HCT116 (cell line): ENCODE measurements around the gene PRM3. TPM values are rescaled to one million over a fixed set of nuclear protein-coding genes. Genes with fewer than 3 reads are reported as not detected.

Source experiments
- ATAC-seq: fragments of 200-7000 bp; cut with Tn5 transposase; 2 replicates; pipeline ENCODE4 v1.9.1; 2020; ENCODE audit warnings: mild to moderate bottlenecking, moderate library complexity
- BruUV-seq: library from RNA; stranded (reverse); fragments of 400-500 nt; replicated peaks from 2 replicates; lab custom pipeline; 2021; lab: Mats Ljungman, UMichigan
- CTCF ChIA-PET: fragments of 300-600 bp; sonication (Branson Sonifier 250); formaldehyde crosslinking; loops from one replicate; lab custom pipeline; 2021; ENCODE audit warnings: antibody characterized with exemption; lab: Charles Lee
- POLR2A ChIA-PET: fragments of 300-600, 350-600 bp; sonication (Branson Sonifier 250); formaldehyde crosslinking; loops from one replicate; lab custom pipeline; 2021; ENCODE audit warnings: antibody characterized with exemption; lab: Charles Lee
- RAD21 ChIA-PET, 2 experiments: fragments of 300-600 bp; sonication (Branson Sonifier 250); formaldehyde crosslinking; loops; one replicate each; lab custom pipeline; 2023; ENCODE audit warnings: low total read pairs in 2 of 2; ENCODE audit not compliant: uncharacterized antibody in 2 of 2, unreplicated experiment in 2 of 2, low non-redundant PET in 1 of 2; lab: Charles Lee
- DNase-seq: peaks from one replicate; pipeline ENCODE4 v3.0.0-alpha.2; 2010; ENCODE audit warnings: low read depth, low spot score
- H2AFZ ChIP-seq: fragments of 200-600 bp; shearing (Covaris generic), sonication (generic); 2 replicates; pipeline ENCODE4 v1.6.1; 2017; ENCODE audit warnings: low read depth, mixed run types, mixed read lengths, antibody characterized with exemption, low read length; ENCODE audit not compliant: poor library complexity, severe bottlenecking
- H3K27ac ChIP-seq: 2 replicates; pipeline ENCODE4 v1.5.1; 2012; ENCODE audit warnings: low read depth, low read length
- H3K27me3 ChIP-seq: fragments of 200-600 bp; sonication (generic); 2 replicates; pipeline ENCODE4 v1.6.1; 2016; ENCODE audit warnings: mixed run types, low read length, mixed read lengths; ENCODE audit not compliant: insufficient read depth
- H3K36me3 ChIP-seq, 2 experiments: fragments of 200-500 bp in 1 of 2; fragments of 200-600 bp in 1 of 2; sonication (Bioruptor generic) in 1 of 2; sonication (generic) in 1 of 2; 2 replicates each; pipeline versions ENCODE4 v1.5.1 to v1.6.1; 2014 to 2016; ENCODE audit warnings: low read length in 2 of 2, inconsistent platforms in 1 of 2, mixed read lengths in 1 of 2, mixed run types in 1 of 2; ENCODE audit not compliant: insufficient read depth in 2 of 2, control insufficient read depth in 1 of 2
- H3K4me1 ChIP-seq, 2 experiments: fragments of 200-600 bp in 1 of 2; sonication (generic) in 1 of 2; 2 replicates each; pipeline versions ENCODE4 v1.5.1 to v1.6.1; 2012 to 2017; ENCODE audit warnings: low read length in 2 of 2, inconsistent platforms in 1 of 2, mild to moderate bottlenecking in 1 of 2, mixed read lengths in 1 of 2, mixed run types in 1 of 2, moderate library complexity in 1 of 2; ENCODE audit not compliant: insufficient read depth in 2 of 2, control insufficient read depth in 1 of 2
- H3K4me2 ChIP-seq: fragments of 200-600 bp; sonication (generic); 2 replicates; pipeline ENCODE4 v1.6.1; 2017; ENCODE audit warnings: mixed run types, low read length, mixed read lengths
- H3K4me3 ChIP-seq, 2 experiments: fragments of 200-600 bp in 1 of 2; sonication (generic) in 1 of 2; replicated peaks in 1 of 2; 2 replicates each; pipeline ENCODE4 v1.5.1; 2011 to 2016; ENCODE audit warnings: low read length in 2 of 2, control low read depth in 1 of 2, low read depth in 1 of 2, mild to moderate bottlenecking in 1 of 2, mixed read lengths in 1 of 2, mixed run types in 1 of 2
- H3K79me2 ChIP-seq: fragments of 200-600 bp; sonication (generic); 2 replicates; pipeline ENCODE4 v1.6.1; 2017; ENCODE audit warnings: mild to moderate bottlenecking, mixed run types, low read length, moderate library complexity, mixed read lengths; ENCODE audit not compliant: insufficient read depth
- H3K9ac ChIP-seq: fragments of 200-600 bp; sonication (generic); 2 replicates; pipeline ENCODE4 v1.6.1; 2016; ENCODE audit warnings: low read length, mixed read lengths
- H3K9me2 ChIP-seq: fragments of 200-600 bp; sonication (generic), shearing (Covaris generic); 2 replicates; pipeline ENCODE4 v1.6.1; 2017; ENCODE audit warnings: mixed run types, mild to moderate bottlenecking, moderate library complexity; ENCODE audit not compliant: insufficient read depth
- H3K9me3 ChIP-seq, 2 experiments: fragments of 200-500 bp in 1 of 2; fragments of 200-600 bp in 1 of 2; sonication (Bioruptor generic) in 1 of 2; sonication (generic) in 1 of 2; 2 replicates each; pipeline ENCODE4 v1.6.1; 2014 to 2017; ENCODE audit warnings: low read length in 2 of 2, mixed read lengths in 2 of 2, inconsistent platforms in 1 of 2, low read depth in 1 of 2, mild to moderate bottlenecking in 1 of 2, mixed run types in 1 of 2, moderate library complexity in 1 of 2; ENCODE audit not compliant: control insufficient read depth in 1 of 2, insufficient read depth in 1 of 2
- H4K20me1 ChIP-seq: fragments of 200-600 bp; sonication (generic), shearing (Covaris generic); 2 replicates; pipeline ENCODE4 v1.6.1; 2017; ENCODE audit warnings: mixed run types, mild to moderate bottlenecking, moderate library complexity; ENCODE audit not compliant: insufficient read depth
- EZH2 ChIP-seq: fragments of 200-600 bp; sonication (generic); IDR thresholded peaks from 2 replicates; pipeline ENCODE4 v1.6.1; 2017; ENCODE audit warnings: antibody characterized with exemption, mixed run types
- EZH2phosphoT487 ChIP-seq: fragments of 200-600 bp; IDR thresholded peaks from 2 replicates; pipeline ENCODE4 v1.6.1; 2018; ENCODE audit warnings: antibody characterized with exemption, borderline replicate concordance
- FOSL1 ChIP-seq: IDR thresholded peaks from 2 replicates; pipeline ENCODE4 v1.6.1; 2012; ENCODE audit warnings: low read depth
- POLR2A ChIP-seq: IDR thresholded peaks from 2 replicates; pipeline ENCODE4 v1.7.0; 2011; ENCODE audit warnings: borderline replicate concordance; ENCODE audit not compliant: insufficient read depth, insufficient read length; ENCODE audit errors: extremely low read depth
- SRF ChIP-seq: IDR thresholded peaks from 2 replicates; pipeline ENCODE4 v1.6.1; 2012; ENCODE audit warnings: low read depth
- YY1 ChIP-seq: IDR thresholded peaks from 2 replicates; pipeline ENCODE4 v1.6.1; 2011; ENCODE audit warnings: low read length, low read depth, moderate library complexity, mild to moderate bottlenecking; ENCODE audit not compliant: insufficient replicate concordance; ENCODE audit errors: extremely low read depth
- ZBTB33 ChIP-seq: IDR thresholded peaks from 2 replicates; pipeline ENCODE4 v1.6.1; 2011; ENCODE audit warnings: mild to moderate bottlenecking, low read length, moderate library complexity; ENCODE audit not compliant: insufficient replicate concordance; ENCODE audit errors: extremely low read depth
- ZFX ChIP-seq: fragments of 450-650 bp; IDR thresholded peaks from 2 replicates; pipeline ENCODE4 v1.6.1; 2017
- intact Hi-C: fragments of 100-400 bp; cut with micrococcal nuclease; formaldehyde crosslinking; loops from 2 replicates; pipeline ENCODE4 v1.10.0; 2022
- total RNA-seq: library from RNA; stranded (reverse); gene quantifications from one replicate; pipeline ENCODE4 v1.2.1, GENCODE V29; 2021; ENCODE audit not compliant: unreplicated experiment

PRM3 gene
- total RNA-seq, 1 experiment from 2014 or later: not detected

GRCh38 chr16:11256661-11257130 lies 16.7 kb downstream of the PRM3 start:
- no peaks in the 10 kb centered on the region for H3K36me3 ChIP-seq
- no peaks in the 10 kb centered on the region for H3K9me3 ChIP-seq
- no peaks in the 10 kb centered on the region for H3K27me3 ChIP-seq
- ChIA-PET CTCF (interaction anchor here (0.5 to 3.0 kb wide), 20 partner anchors 10 to 339 kb away, joined by 3 to 55 read pairs (median 4); partner anchors contain the start of gene DEXI), POLR2A (interaction anchor here (0.6 to 4.0 kb wide), 38 partner anchors 9 to 383 kb away, joined by 3 to 30 read pairs (median 5); partner anchors contain the start of genes PRM3 and TNP2), RAD21 (interaction anchor here (1.0 to 2.4 kb wide), 8 partner anchors 101 to 293 kb away, joined by 3 to 19 read pairs (median 4); no protein-coding TSS in a partner anchor)
- TSS peak; percentile 46 for BruUV-seq
- H4K20me1 ChIP-seq: no peaks in the 10 kb centered on the region
- no peaks in the 10 kb centered on the region for H3K9me2 ChIP-seq
- no peak for DNase-seq
- H3K4me3 ChIP-seq: peak overlapping the region; percentile 70 to 79
- H2AFZ ChIP-seq: no peak overlapping the region
- peak overlapping the region; percentile 85 for H3K27ac ChIP-seq
- no peaks in the 10 kb centered on the region for H3K79me2 ChIP-seq
- ATAC-seq: peak; percentile 12
- peak overlapping the region; percentile 72 for H3K9ac ChIP-seq
- intact Hi-C loops: loop anchor here (1.0 to 5.0 kb wide), 5 partner anchors 100 to 556 kb away; no protein-coding TSS in a partner anchor
- peak; percentile 3; the same call in 1 of the 2 replicates for TF ChIP-seq ZFX
- TF ChIP-seq EZH2phosphoT487: no peak
- TF ChIP-seq ZBTB33: no peak
- no peak for TF ChIP-seq POLR2A
- no peak for TF ChIP-seq FOSL1
- no peak for TF ChIP-seq EZH2
- TF ChIP-seq SRF: no peak
- no peak for TF ChIP-seq YY1
- peaks cover 8 to 31% of the 10 kb centered on the region in 2 experiments; a peak in 3 of 4 replicates for H3K4me1 ChIP-seq
- H3K4me2 ChIP-seq: peak overlapping the region; percentile 96
